Mammary epithelial cell (primary cell): ENCODE measurements around the gene BAX.

Experiments
- EZH2 ChIP-seq: IDR thresholded peaks from 2 replicates; pipeline ENCODE4 v1.6.1; 2012; ENCODE audit warnings: low read length, inconsistent platforms, borderline replicate concordance
- TF ChIP-seq, protein P1 (sequence below), 2 donors: IDR thresholded peaks in 1 of 2; conservative IDR thresholded peaks in 1 of 2; 2 replicates each; pipeline ENCODE4 v1.5.1; 2011 to 2012; ENCODE audit warnings: inconsistent platforms in 2 of 2, low read length in 2 of 2, mild to moderate bottlenecking in 2 of 2, control low read depth in 1 of 2, low read depth in 1 of 2; ENCODE audit not compliant: insufficient read depth in 1 of 2; ENCODE audit errors: extremely low read depth in 1 of 2

DNA sequence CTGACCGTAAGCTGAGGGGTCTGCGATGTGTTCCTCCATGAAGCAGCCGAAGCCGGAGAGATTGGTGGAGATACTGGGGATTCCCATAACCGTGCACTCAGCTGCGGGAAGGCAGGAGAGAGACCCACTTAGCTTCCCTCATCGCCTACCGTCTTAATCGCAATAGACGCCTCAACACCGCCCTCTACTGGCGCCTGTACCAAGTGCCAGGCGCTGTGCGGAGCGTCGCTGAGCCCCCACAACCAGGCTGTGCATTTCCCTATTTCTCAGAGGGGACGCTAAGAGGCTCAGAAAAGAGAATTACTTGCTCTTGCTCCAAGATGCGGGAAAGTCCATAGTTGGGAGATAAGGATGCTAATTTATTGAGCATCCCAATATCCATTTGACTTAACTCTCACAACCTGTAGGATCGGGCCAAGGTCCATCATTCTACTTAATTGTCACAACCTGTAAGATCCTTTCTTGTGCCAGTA, 16.3 kb downstream of the BAX start:
- TF ChIP-seq, protein P1, sequence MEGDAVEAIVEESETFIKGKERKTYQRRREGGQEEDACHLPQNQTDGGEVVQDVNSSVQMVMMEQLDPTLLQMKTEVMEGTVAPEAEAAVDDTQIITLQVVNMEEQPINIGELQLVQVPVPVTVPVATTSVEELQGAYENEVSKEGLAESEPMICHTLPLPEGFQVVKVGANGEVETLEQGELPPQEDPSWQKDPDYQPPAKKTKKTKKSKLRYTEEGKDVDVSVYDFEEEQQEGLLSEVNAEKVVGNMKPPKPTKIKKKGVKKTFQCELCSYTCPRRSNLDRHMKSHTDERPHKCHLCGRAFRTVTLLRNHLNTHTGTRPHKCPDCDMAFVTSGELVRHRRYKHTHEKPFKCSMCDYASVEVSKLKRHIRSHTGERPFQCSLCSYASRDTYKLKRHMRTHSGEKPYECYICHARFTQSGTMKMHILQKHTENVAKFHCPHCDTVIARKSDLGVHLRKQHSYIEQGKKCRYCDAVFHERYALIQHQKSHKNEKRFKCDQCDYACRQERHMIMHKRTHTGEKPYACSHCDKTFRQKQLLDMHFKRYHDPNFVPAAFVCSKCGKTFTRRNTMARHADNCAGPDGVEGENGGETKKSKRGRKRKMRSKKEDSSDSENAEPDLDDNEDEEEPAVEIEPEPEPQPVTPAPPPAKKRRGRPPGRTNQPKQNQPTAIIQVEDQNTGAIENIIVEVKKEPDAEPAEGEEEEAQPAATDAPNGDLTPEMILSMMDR (conservative IDR thresholded peaks at IDR 0.05 in 1 of 2, IDR thresholded peaks at IDR 0.05 in 1 of 2; ENCODE audit: extremely low read depth in 1 of 2, insufficient read depth in 1 of 2, low read depth in 1 of 2, low read length in 2 of 2): peak; percentile 92 to 93
- TF ChIP-seq EZH2: no peak
